SKM-1 (cell line): ENCODE results near the gene CLEC4G.
"Not testable (repeated sequence)": the region's sequence is repeated elsewhere in the genome, so short reads cannot be mapped to it uniquely, and the experiment has no call there.

ENCODE experiments used
- DNase-seq: peaks from one replicate; lab custom pipeline; 2025; ENCODE audit not compliant: unreplicated experiment; lab: John Stamatoyannopoulos, UW

The CLEC4G gene

GRCh38 chr19:7746903-7747884 is 15.3 kb upstream of the CLEC4G start, which contains the start of gene CD209:
CD209 (minus strand) TSS chr19:7747534; CDS start chr19:7747511, 23 bp downstream.
- DNase-seq, result no peak

- DNase-seq, result not testable (repeated sequence)
These were observed 14.4 kb upstream of the CLEC4G start for GRCh38 chr19:7746306-7746705.

GRCh38 chr19:7744871-7745650 is 13.2 kb upstream of the CLEC4G start:
- DNase-seq, result no peak

- no peak for DNase-seq
These were observed 12.4 kb upstream of the CLEC4G start for GRCh38 chr19:7744199-7744786.

- no peak for DNase-seq
These were observed 11.5 kb upstream of the CLEC4G start for GRCh38 chr19:7743425-7743841.

GRCh38 chr19:7742991-7743390 is 11.1 kb upstream of the CLEC4G start:
- DNase-seq, result no peak

- DNase-seq, result no peak
These were observed 10.7 kb upstream of the CLEC4G start for GRCh38 chr19:7742575-7742974.

GRCh38 chr19:7740682-7741054 is 8.8 kb upstream of the CLEC4G start:
- DNase-seq, result no peak

- DNase-seq, result no peak
These were observed 8.1 kb upstream of the CLEC4G start for GRCh38 chr19:7739801-7740681.

GRCh38 chr19:7739211-7739755 is 7.4 kb upstream of the CLEC4G start:
- no peak for DNase-seq

GRCh38 chr19:7738023-7738422 is 6.1 kb upstream of the CLEC4G start:
- DNase-seq, result no peak

GRCh38 chr19:7737215-7737614 is 5.3 kb upstream of the CLEC4G start:
- no peak for DNase-seq

- no peak for DNase-seq
These were observed 4.2 kb upstream of the CLEC4G start for GRCh38 chr19:7736148-7736547.

GRCh38 chr19:7734220-7735203 is 2.6 kb upstream of the CLEC4G start:
- peak; percentile 72 for DNase-seq

GRCh38 chr19:7733376-7733775 is 1.5 kb upstream of the CLEC4G start:
- DNase-seq, result no peak

- no peak for DNase-seq
These were observed 295 bp downstream of the CLEC4G start for GRCh38 chr19:7731615-7732014.

GRCh38 chr19:7731218-7731595 is 703 bp downstream of the CLEC4G start:
- no peak for DNase-seq

- no peak for DNase-seq
These were observed 1.4 kb downstream of the CLEC4G start for GRCh38 chr19:7730286-7731217.
